ENCODE measurements around the gene ERGIC3.

GRCh38 chr20:35601990-35602389 is 60.1 kb downstream of the ERGIC3 start:
- TF ChIP-seq, protein P1, sequence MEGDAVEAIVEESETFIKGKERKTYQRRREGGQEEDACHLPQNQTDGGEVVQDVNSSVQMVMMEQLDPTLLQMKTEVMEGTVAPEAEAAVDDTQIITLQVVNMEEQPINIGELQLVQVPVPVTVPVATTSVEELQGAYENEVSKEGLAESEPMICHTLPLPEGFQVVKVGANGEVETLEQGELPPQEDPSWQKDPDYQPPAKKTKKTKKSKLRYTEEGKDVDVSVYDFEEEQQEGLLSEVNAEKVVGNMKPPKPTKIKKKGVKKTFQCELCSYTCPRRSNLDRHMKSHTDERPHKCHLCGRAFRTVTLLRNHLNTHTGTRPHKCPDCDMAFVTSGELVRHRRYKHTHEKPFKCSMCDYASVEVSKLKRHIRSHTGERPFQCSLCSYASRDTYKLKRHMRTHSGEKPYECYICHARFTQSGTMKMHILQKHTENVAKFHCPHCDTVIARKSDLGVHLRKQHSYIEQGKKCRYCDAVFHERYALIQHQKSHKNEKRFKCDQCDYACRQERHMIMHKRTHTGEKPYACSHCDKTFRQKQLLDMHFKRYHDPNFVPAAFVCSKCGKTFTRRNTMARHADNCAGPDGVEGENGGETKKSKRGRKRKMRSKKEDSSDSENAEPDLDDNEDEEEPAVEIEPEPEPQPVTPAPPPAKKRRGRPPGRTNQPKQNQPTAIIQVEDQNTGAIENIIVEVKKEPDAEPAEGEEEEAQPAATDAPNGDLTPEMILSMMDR (conservative IDR thresholded peaks at IDR 0.05 in 1 of 2, IDR thresholded peaks at IDR 0.05 in 1 of 2; ENCODE audit: extremely low read depth in 1 of 2, insufficient read depth in 1 of 2, low read depth in 1 of 2, low read length in 2 of 2) = no peak
- no peak for TF ChIP-seq EZH2 (IDR thresholded peaks at IDR 0.05; ENCODE audit: borderline replicate concordance, low read length)
